H1 (cell line): ENCODE measurements around the gene KLF13. TPM values are rescaled to one million over a fixed set of nuclear protein-coding genes. Genes with fewer than 3 reads are reported as not detected.

ENCODE experiments used
- RBBP5 ChIP-seq: IDR thresholded peaks from 2 replicates; pipeline ENCODE4 v1.7.1; 2012; ENCODE audit warnings: low read depth, mild to moderate bottlenecking, inconsistent platforms, low read length, moderate library complexity, borderline replicate concordance
- TCF12 ChIP-seq: IDR thresholded peaks from 2 replicates; pipeline ENCODE4 v1.6.1; 2011; ENCODE audit warnings: low read depth, mild to moderate bottlenecking, low read length
- polyA plus RNA-seq, 7 experiments: library from polyadenylated mRNA; depleted of rRNA in 3 of 7; stranded (reverse) in 5 of 7; unstranded in 2 of 7; fragments of >200 nt in 5 of 7; fragments of 200-250 nt in 2 of 7; gene quantifications; 1 replicate in 5 of 7; 2 replicates in 1 of 7; 4 replicates in 1 of 7; pipeline versions ENCODE4 v1.2.1 to v1.2.3, GENCODE V29; 2011 to 2013; ENCODE audit warnings: missing spikeins in 2 of 7, mixed read lengths in 2 of 7
- total RNA-seq: library from RNA; stranded (reverse); fragmentation: NEBNext Ultra II Directional; extraction: Animal tissue kit (Norgen Biotek cat#: 25700); gene quantifications from 2 replicates; pipeline ENCODE4 v1.2.1, GENCODE V29; 2021

The KLF13 gene
- total and polyA plus RNA-seq, 2 of the 8 experiments (the other 6 are each of a cell fraction or from before 2014, with no cell fraction given), result 18.3 to 33.4 TPM

- no peak for TF ChIP-seq RBBP5
- TF ChIP-seq TCF12, result no peak
These were observed 12.9 kb downstream of the KLF13 start (continued) for GRCh38 chr15:31339558-31339895.
